Bone marrow (tissue), 2 donors: ENCODE data around the gene ARL4A.

ENCODE experiments used
- DNase-seq, 2 donors: peaks; one replicate each; lab custom pipeline; 2025; lab: John Stamatoyannopoulos, UW

Gene ARL4A

GRCh38 chr7:12703881-12704280 is 16.4 kb downstream of the ARL4A start:
- no peak for DNase-seq

GRCh38 chr7:12705878-12706277 is 18.4 kb downstream of the ARL4A start:
- no peak for DNase-seq

GRCh38 chr7:12706900-12707536 is 19.6 kb downstream of the ARL4A start:
- DNase-seq: no peak

GRCh38 chr7:12708314-12708713 is 20.9 kb downstream of the ARL4A start:
- no peak for DNase-seq

GRCh38 chr7:12709726-12710502 is 22.5 kb downstream of the ARL4A start:
- DNase-seq: no peak

- DNase-seq: no peak
Observed at GRCh38 chr7:12711124-12711523, 23.7 kb downstream of the ARL4A start.

- DNase-seq: no peak
Observed at GRCh38 chr7:12712236-12712635, 24.8 kb downstream of the ARL4A start.

GRCh38 chr7:12713625-12714378 is 26.4 kb downstream of the ARL4A start:
- DNase-seq: no peak

- no peak for DNase-seq
Observed at GRCh38 chr7:12714379-12714737, 26.9 kb downstream of the ARL4A start.

GRCh38 chr7:12715372-12716133 is 28.1 kb downstream of the ARL4A start:
- DNase-seq: peak; percentile 19 to 86

GRCh38 chr7:12716134-12716681 is 28.8 kb downstream of the ARL4A start:
- no peak for DNase-seq

GRCh38 chr7:12716722-12717121 is 29.3 kb downstream of the ARL4A start:
- no peak for DNase-seq

GRCh38 chr7:12719141-12719919 is 31.9 kb downstream of the ARL4A start:
- DNase-seq: peak in 1 of 2 donors; percentile 75

- DNase-seq: peak in 1 of 2 donors; percentile 51
Observed at GRCh38 chr7:12719981-12720865, 32.8 kb downstream of the ARL4A start.

- no peak for DNase-seq
Observed at GRCh38 chr7:12721286-12721830, 33.9 kb downstream of the ARL4A start.

GRCh38 chr7:12722136-12722535 is 34.7 kb downstream of the ARL4A start:
- no peak for DNase-seq

GRCh38 chr7:12722636-12723605 is 35.5 kb downstream of the ARL4A start:
- DNase-seq: no peak

GRCh38 chr7:12725575-12726316 is 38.3 kb downstream of the ARL4A start:
- DNase-seq: no peak
